ENCODE data around the gene UBE2QL1. TPM values are rescaled to one million over a fixed set of nuclear protein-coding genes. Genes with fewer than 3 reads are reported as not detected.

The UBE2QL1 gene
- total RNA-seq, 1 donor from 2014 or later: 4.4 TPM

DNA sequence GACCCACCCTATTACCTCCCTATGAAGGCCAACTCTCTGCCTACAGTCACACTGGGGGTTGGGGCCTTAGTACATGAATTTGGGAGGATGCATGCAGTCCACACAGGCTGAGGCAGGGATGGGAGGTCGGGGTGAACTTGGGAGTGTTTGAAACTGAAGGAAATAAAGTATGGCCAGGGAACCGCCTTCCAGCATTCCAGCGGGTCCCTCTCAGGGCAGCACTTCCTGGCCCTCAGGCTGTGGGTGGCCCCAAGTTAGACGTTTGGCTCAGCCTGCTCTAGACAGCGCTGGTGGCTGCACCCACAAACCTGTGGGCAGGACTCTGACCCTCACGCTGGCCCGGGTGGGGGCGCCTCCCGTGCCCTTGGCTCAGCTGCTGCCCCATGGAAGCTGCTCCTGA, 74.3 kb downstream of the UBE2QL1 start:
- TF ChIP-seq, protein P1, sequence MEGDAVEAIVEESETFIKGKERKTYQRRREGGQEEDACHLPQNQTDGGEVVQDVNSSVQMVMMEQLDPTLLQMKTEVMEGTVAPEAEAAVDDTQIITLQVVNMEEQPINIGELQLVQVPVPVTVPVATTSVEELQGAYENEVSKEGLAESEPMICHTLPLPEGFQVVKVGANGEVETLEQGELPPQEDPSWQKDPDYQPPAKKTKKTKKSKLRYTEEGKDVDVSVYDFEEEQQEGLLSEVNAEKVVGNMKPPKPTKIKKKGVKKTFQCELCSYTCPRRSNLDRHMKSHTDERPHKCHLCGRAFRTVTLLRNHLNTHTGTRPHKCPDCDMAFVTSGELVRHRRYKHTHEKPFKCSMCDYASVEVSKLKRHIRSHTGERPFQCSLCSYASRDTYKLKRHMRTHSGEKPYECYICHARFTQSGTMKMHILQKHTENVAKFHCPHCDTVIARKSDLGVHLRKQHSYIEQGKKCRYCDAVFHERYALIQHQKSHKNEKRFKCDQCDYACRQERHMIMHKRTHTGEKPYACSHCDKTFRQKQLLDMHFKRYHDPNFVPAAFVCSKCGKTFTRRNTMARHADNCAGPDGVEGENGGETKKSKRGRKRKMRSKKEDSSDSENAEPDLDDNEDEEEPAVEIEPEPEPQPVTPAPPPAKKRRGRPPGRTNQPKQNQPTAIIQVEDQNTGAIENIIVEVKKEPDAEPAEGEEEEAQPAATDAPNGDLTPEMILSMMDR (IDR thresholded peaks at IDR 0.05; ENCODE audit: unreplicated experiment): no peak
- Mint-ChIP-seq H3K36me3 (no peaks in the 10 kb centered on the region), H3K4me1 (peaks cover 7% of the 10 kb centered on the region), H3K27ac (no peak overlapping the region), H3K9me3 (no peaks in the 10 kb centered on the region), H3K4me3 (no peak overlapping the region), H3K27me3 (ENCODE audit: low read depth) (peaks cover 65% of the 10 kb centered on the region)
- no peak for DNase-seq (ENCODE audit: low spot score in 2 of 2, unreplicated experiment in 2 of 2)

GRCh38 chr5:6525422-6525821, 76.8 kb downstream of the UBE2QL1 start:
- Mint-ChIP-seq H3K27ac (no peak overlapping the region), H3K9me3 (no peaks in the 10 kb centered on the region), H3K36me3 (no peaks in the 10 kb centered on the region), H3K4me1 (no peaks in the 10 kb centered on the region), H3K4me3 (no peak overlapping the region), H3K27me3 (ENCODE audit: low read depth) (peaks cover 71% of the 10 kb centered on the region)
- DNase-seq (ENCODE audit: low spot score in 2 of 2, unreplicated experiment in 2 of 2): no peak
- TF ChIP-seq, protein P1 (IDR thresholded peaks at IDR 0.05; ENCODE audit: unreplicated experiment): no peak

DNA sequence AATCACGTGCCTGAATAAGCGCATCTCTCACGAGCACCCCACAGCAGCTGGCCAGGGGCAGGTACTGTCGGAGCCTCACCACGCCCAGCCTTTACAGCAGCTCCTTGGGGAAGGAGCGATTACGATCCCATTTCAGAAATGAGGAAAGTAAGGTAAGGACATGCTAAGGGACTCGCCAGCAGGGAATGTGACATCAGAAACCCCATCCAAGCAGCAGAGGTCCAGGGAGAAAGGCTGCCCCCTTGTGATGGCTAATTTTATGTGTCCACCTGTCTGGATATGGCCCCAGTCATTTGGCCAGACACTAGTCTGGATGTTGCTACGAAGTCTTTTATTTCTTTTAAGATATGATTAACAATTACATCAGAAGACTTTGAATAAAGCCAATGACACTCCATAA, 77.3 kb downstream of the UBE2QL1 start:
- no peak for DNase-seq (ENCODE audit: low spot score in 2 of 2, unreplicated experiment in 2 of 2)
- Mint-ChIP-seq H3K27ac (no peak overlapping the region), H3K27me3 (ENCODE audit: low read depth) (peaks cover 69% of the 10 kb centered on the region)

DNA sequence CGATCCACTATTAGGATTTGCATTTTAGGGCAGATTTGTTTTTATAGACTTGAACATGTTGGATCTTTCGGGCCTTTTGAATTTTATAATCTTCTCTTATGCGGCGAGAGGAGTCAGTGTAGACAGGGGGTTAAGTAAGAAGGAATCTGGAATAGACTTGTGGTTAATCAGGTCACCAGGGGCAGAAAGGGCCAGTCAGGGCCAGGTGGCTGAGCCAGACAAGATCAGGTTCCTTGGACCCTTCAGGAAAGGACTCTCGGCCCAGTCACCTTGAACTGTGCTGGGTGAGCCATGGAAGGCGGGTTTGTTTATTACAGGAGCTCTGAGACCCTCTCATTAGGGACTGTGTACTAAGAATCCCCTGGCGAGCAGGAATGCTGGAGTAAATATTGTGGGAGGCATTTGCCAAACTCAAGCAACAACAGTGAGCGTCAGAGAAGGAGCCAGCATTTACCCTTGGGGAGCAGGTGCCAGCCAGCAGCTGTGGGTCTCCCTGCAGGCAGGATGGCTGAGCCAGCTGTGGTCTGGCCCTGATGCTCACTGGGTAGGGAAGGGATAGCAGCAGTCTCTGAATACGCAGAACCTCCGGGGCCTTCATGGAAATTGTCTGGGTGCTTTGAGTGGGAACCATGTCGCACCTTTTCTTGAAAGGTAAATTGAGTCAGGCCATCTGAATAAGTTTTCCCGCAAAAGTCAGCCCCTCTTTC, 79.2 kb downstream of the UBE2QL1 start:
- Mint-ChIP-seq H3K9me3 (no peaks in the 10 kb centered on the region), H3K36me3 (no peaks in the 10 kb centered on the region), H3K4me3 (no peak overlapping the region), H3K27me3 (ENCODE audit: low read depth) (peaks cover 70% of the 10 kb centered on the region), H3K27ac (no peak overlapping the region), H3K4me1 (no peaks in the 10 kb centered on the region)
- no peak for DNase-seq (ENCODE audit: low spot score in 2 of 2, unreplicated experiment in 2 of 2)
- TF ChIP-seq, protein P1 (IDR thresholded peaks at IDR 0.05; ENCODE audit: unreplicated experiment): no peak

More for the DNA sequence above, 77.3 kb downstream of the UBE2QL1 start:
- Mint-ChIP-seq H3K36me3 (no peaks in the 10 kb centered on the region), H3K9me3 (no peaks in the 10 kb centered on the region), H3K4me3 (no peak overlapping the region), H3K4me1 (no peaks in the 10 kb centered on the region)
- TF ChIP-seq, protein P1 (IDR thresholded peaks at IDR 0.05; ENCODE audit: unreplicated experiment): no peak

GRCh38 chr5:6535594-6535993, 86.9 kb downstream of the UBE2QL1 start:
- H3K4me1 Mint-ChIP-seq: no peaks in the 10 kb centered on the region
- no peaks in the 10 kb centered on the region for H3K36me3 Mint-ChIP-seq
- no peak overlapping the region for H3K27ac Mint-ChIP-seq
- peaks cover 65% of the 10 kb centered on the region for H3K27me3 Mint-ChIP-seq (ENCODE audit: low read depth)
- no peaks in the 10 kb centered on the region for H3K9me3 Mint-ChIP-seq
- TF ChIP-seq, protein P1 (IDR thresholded peaks at IDR 0.05; ENCODE audit: unreplicated experiment): no peak
- H3K4me3 Mint-ChIP-seq: no peak overlapping the region
- DNase-seq (ENCODE audit: low spot score in 2 of 2, unreplicated experiment in 2 of 2): no peak
